NCI-H128 (cell line): ENCODE measurements around the gene FMO3.

ENCODE experiments used
- DNase-seq: peaks from one replicate; lab custom pipeline; 2025; ENCODE audit not compliant: unreplicated experiment; lab: John Stamatoyannopoulos, UW

The FMO3 gene

DNA sequence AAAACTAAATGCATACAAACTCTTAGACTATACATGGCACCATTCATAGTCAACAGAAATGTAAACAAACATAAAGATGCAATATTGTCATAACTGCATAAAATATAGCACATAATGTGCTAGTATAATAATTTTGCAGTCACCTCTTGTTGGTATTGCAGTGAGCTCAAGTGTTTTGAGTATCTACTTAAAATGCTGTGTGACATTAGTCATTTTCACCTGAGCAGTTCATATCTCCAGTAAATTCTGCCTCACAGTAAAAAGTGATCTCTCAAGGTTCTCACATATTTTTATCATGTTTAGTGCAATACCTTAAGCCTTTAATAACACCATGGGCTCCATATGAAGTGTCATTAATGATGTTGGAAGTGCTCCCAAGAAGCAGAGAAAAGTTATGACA lies 64.8 kb downstream of the FMO3 start:
- no peak for DNase-seq

DNA sequence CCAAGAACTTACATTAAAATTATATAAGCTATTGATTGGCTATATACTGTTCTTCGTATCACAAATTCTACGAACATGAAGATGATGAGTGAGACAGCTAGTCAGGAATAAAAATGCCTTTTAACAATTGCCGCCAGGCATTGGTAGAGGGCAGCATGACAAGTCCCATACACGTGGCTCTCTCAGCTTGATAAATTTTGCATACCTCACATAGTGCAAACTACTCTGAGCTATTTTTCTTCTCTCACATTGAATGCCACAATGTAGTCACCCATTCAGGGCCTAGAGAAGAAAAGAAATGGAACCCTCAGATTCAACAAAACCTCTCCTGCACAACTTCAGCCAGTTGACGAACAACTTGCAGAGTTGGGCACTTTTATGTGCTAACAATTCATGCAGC lies 67.4 kb downstream of the FMO3 start:
- DNase-seq, result no peak

DNA sequence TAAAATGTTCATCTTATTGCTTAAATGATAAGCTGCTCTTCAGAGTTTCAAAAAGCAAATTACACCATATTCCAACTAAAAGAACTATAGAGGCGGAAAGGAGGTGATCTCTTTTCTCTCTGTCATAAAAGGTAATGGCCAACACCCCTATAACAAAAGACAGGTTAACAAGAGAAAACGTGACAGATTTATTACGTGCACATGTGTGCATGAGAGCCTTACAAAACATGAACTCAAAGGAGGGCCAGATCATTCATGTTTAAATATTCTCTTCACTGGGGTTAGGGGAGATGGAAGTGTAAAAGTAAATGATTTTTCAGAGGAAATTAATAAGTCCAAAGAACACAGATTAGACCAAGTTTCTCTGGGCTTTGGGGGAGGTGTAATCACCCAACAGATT lies 67.8 kb downstream of the FMO3 start:
- DNase-seq, result no peak

DNA sequence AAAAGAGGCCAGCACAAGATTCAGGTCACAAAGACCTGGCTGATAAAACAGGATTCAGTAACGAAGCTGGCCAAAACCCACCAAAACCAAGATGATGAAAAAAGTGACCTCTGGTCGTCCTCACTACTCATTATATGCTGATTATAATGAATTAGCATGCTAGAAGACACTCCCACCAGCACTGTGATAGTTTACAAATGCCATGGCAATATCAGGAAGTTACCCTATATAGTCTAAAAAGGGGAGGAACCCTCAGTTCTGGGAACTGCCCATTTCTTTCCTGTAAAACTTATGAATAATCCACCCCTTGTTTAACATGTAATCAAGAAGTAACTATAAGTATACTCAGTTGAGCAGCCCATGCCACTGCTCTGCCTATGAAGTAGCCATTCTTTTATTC lies 68.4 kb downstream of the FMO3 start:
- DNase-seq, result no peak

DNA sequence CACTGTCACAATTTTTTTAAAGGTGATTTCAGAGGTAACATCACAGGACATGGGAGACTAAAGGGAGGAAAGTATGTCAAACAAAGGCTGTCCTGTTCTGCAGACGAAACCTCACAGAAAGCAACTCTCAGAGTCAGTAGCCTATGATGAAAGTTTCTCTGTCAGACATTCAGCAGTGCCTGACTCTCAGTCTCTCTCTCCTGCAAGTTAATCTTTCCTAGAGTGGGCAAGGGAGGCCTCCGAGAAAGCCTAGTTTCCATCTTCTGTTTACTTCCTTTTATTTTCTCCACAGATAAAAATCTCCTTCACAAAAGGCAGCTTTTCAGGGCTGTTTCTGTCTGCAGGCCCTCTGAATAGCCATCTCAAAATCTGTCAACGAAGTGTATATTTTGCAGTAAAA lies 69.5 kb downstream of the FMO3 start:
- DNase-seq, result no peak

DNA sequence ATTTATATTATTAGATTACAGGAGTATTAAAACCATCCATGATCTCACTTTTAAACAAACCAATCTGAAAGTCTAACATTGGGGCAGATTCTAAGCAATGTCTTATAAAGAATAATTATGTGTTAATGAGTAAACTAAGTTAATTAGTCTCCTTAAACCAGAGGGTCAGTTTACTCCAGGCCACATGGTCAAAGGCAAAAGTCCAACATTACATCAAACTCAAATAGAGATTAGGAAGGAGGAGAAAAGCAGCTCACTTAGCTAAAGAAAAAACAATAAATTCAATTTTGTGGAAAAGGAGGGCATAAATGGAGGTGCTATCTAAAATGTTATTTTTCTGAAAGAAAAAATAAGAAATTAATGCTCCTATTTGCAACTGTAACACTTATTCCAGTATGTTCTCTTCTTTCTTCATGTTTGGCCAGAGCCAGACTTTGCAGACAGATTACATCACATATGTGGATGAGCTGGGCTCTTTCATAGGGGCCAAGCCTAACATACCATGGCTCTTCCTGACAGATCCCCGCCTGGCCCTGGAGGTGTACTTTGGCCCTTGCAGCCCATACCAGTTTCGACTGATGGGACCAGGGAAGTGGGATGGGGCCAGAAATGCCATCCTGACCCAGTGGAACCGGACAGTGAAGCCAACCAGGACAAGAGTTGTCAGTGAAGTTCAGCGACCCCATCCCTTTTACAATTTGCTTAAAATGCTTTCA lies 70.1 kb downstream of the FMO3 start:
- DNase-seq, result no peak

DNA sequence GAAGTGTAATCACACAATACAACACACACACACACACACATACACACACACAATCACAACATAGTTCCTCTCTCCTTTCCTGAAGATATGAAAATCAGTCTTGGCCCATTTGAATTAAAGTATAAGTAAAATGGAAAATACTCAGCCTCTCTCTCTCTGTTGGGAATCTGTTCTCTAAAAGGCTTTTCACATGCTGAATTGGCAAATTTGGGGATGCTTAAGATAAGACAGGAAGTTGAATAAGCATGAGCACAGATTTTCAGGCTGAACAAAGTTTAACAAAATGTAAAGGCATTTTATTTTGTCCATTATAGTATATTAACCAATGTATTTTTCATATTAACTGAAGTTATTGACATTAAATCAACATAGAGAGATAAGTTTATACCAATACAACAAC lies 70.7 kb downstream of the FMO3 start:
- no peak for DNase-seq

DNA sequence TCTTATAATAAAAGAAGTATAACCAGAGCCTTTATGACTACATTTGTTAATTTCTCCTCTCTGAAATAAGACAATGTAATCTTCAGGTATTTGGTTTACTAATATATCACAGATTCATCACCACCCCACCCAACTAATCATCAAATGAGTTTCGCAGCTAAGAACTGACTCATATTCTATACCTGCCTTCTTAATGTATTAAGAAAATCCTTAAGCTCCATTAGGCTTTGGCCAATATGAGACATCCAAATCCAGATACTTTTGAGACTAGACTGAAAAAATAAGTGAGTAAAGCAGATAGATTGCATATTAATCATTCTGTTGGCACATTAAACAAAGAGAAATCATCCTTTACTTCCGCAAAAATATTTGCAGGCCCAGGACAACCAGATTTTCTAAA lies 75.7 kb downstream of the FMO3 start:
- no peak for DNase-seq
